ENCODE measurements around the gene LINS1. TPM values are rescaled to one million over a fixed set of nuclear protein-coding genes. Genes with fewer than 3 reads are reported as not detected.

Gene LINS1
- total RNA-seq, 1 donor from 2014 or later: 18.8 TPM

DNA sequence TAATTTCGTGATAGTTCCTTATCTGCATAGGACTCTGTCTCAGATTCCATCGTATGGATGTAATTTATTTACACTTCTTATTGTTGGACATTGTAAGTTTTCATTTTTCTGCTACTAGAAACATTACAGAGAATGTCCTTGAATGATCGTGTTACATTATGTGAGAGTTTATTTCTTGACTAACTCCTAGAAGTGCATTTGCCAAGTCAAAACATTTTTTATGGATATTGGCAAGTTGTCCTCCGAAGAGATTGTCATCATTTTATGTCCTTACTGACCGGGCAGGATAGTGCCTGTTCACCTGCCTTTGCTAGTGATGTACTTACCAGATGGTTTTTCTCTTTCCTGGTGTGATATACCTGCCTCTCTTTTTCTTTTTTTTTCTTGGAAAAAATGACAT, 13.8 kb upstream of the LINS1 start:
- ATAC-seq: no peak
- Histone ChIP-seq H3K4me3 (no peak overlapping the region), H3K27ac (no peak overlapping the region), H3K36me3 (peaks cover 50% of the 10 kb centered on the region), H3K4me1 (no peaks in the 10 kb centered on the region), H3K9me3 (no peaks in the 10 kb centered on the region), H3K27me3 (ENCODE audit: low read depth) (no peaks in the 10 kb centered on the region)
- TF ChIP-seq, protein P1, sequence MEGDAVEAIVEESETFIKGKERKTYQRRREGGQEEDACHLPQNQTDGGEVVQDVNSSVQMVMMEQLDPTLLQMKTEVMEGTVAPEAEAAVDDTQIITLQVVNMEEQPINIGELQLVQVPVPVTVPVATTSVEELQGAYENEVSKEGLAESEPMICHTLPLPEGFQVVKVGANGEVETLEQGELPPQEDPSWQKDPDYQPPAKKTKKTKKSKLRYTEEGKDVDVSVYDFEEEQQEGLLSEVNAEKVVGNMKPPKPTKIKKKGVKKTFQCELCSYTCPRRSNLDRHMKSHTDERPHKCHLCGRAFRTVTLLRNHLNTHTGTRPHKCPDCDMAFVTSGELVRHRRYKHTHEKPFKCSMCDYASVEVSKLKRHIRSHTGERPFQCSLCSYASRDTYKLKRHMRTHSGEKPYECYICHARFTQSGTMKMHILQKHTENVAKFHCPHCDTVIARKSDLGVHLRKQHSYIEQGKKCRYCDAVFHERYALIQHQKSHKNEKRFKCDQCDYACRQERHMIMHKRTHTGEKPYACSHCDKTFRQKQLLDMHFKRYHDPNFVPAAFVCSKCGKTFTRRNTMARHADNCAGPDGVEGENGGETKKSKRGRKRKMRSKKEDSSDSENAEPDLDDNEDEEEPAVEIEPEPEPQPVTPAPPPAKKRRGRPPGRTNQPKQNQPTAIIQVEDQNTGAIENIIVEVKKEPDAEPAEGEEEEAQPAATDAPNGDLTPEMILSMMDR (IDR thresholded peaks at IDR 0.05): no peak
- intact Hi-C loops (cut with DNase I): no loop called here
- no peak for DNase-seq

DNA sequence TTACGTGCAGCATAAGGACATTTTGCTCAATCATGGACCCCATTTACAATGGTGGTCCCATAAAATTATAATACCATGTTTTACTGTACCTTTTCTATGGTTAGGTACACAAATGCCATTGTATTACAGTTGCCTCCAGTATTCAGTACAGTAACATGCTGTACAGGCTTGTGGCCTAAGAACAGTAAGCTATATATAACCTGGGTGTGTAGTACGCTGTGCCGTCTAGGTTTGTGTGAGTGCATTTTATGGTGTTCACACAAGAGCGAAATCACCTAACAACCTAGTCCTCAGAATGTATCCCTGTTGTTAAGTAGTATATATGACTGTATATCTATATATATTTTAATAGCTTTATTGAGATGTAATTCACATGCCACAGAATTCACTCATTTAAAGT, 12.9 kb upstream of the LINS1 start:
- Histone ChIP-seq H3K4me3 (no peak overlapping the region), H3K9me3 (no peaks in the 10 kb centered on the region), H3K36me3 (peaks cover 53% of the 10 kb centered on the region), H3K27me3 (ENCODE audit: low read depth) (no peaks in the 10 kb centered on the region), H3K4me1 (no peaks in the 10 kb centered on the region), H3K27ac (no peak overlapping the region)
- TF ChIP-seq, protein P1 (IDR thresholded peaks at IDR 0.05): no peak
- DNase-seq: no peak
- intact Hi-C loops (cut with DNase I): no loop called here
- no peak for ATAC-seq

DNA sequence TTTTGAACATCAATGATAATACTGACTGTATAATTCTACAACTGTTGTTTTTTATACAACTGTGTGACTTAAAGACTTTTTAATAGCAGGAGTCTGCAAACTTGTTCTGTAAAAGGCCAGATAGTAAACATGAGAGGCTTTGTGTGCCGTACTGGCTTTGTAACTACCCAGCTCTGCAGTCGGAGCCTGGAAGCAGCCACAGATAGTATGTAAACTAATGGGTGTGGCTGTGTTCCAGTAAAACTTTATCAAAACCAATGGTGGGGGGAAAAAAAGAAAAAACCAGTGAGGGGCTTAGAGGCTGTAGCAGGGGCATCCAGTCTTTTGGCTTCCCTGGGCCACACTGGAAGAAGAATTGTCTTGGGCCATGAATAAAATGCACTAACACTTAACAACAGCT, 12.4 kb upstream of the LINS1 start:
- peaks cover 59% of the 10 kb centered on the region for H3K36me3 ChIP-seq
- no peak overlapping the region for H3K4me3 ChIP-seq
- no peak overlapping the region for H3K27ac ChIP-seq
- no peaks in the 10 kb centered on the region for H3K27me3 ChIP-seq (ENCODE audit: low read depth)
- H3K4me1 ChIP-seq: no peaks in the 10 kb centered on the region
- TF ChIP-seq, protein P1 (IDR thresholded peaks at IDR 0.05): no peak
- no peak for DNase-seq
- H3K9me3 ChIP-seq: no peaks in the 10 kb centered on the region
- intact Hi-C loops (cut with DNase I): no loop called here
- no peak for ATAC-seq

DNA sequence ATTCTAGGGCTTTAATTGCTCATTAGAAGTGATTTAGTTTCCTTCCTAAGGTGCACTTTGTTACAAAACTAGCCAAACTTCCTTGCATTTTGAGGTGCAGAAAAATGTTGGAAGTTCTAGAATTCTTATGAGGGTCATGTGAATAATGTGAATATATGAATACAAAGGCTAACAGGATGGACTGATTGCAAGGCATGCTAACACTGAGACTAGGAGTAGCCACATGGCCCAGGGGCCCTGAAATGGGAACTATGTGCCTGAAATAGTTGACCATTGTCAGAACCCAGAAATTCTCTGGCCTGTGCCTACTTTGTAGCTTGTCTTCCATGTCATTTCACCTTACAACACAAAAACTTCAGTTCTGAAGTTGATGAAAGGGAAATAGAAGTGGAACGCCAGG, 11.2 kb upstream of the LINS1 start:
- intact Hi-C loops (cut with DNase I): no loop called here
- Histone ChIP-seq H3K4me3 (no peak overlapping the region), H3K27me3 (ENCODE audit: low read depth) (no peaks in the 10 kb centered on the region), H3K27ac (no peak overlapping the region), H3K36me3 (peaks cover 65% of the 10 kb centered on the region), H3K9me3 (no peaks in the 10 kb centered on the region), H3K4me1 (no peaks in the 10 kb centered on the region)
- DNase-seq (no peak), ATAC-seq (no peak)
- TF ChIP-seq, protein P1 (IDR thresholded peaks at IDR 0.05): no peak

DNA sequence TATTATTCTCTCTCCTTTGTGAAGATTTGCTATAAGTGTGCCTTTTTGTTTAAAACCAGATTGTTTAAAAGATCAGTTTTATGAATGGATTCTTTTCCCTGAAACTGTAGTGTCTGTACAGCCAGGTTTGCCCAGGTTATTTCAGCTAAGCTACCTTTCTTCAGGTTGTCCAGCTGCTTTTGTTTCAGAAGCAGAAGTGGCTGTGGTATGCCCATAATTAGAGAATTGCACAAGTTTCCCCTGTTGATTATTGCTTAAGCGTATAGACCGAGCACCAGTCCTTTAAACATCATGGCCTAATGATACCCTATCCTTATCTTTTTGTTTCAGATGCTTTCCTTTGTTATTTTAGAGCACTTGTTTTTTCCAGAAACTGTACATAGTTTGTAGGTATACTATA, 10.6 kb upstream of the LINS1 start:
- H3K4me1 ChIP-seq: no peaks in the 10 kb centered on the region
- H3K4me3 ChIP-seq: no peak overlapping the region
- H3K27ac ChIP-seq: no peak overlapping the region
- DNase-seq: no peak
- H3K36me3 ChIP-seq: peaks cover 70% of the 10 kb centered on the region
- H3K9me3 ChIP-seq: no peaks in the 10 kb centered on the region
- TF ChIP-seq, protein P1 (IDR thresholded peaks at IDR 0.05): no peak
- H3K27me3 ChIP-seq (ENCODE audit: low read depth): no peaks in the 10 kb centered on the region
- intact Hi-C loops (cut with DNase I): no loop called here
- no peak for ATAC-seq

All from lower lobe of right lung (tissue), 2 donors.